HUES48 (cell line): Measurements from ENCODE around the gene PARD3.

Source experiments
- H3K27ac ChIP-seq: one replicate; pipeline ENCODE4 v1.7.0; 2013; ENCODE audit warnings: low read depth, low read length, inconsistent platforms
- H3K27me3 ChIP-seq: 2 replicates; pipeline ENCODE4 v1.6.1; 2013; ENCODE audit warnings: mild to moderate bottlenecking, low read length; ENCODE audit not compliant: control insufficient read depth, insufficient read depth
- H3K36me3 ChIP-seq: 2 replicates; pipeline ENCODE4 v1.6.1; 2013; ENCODE audit warnings: low read length; ENCODE audit not compliant: control insufficient read depth, insufficient read depth
- H3K4me1 ChIP-seq: 2 replicates; pipeline ENCODE4 v1.6.1; 2013; ENCODE audit warnings: mild to moderate bottlenecking, low read length; ENCODE audit not compliant: control insufficient read depth, insufficient read depth
- H3K4me3 ChIP-seq: 2 replicates; pipeline ENCODE4 v1.5.1; 2013; ENCODE audit warnings: mild to moderate bottlenecking, low read depth, low read length
- H3K9ac ChIP-seq: 2 replicates; pipeline ENCODE4 v1.6.1; 2013; ENCODE audit warnings: mild to moderate bottlenecking, low read depth, low read length, moderate library complexity
- H3K9me3 ChIP-seq: 2 replicates; pipeline ENCODE4 v1.6.1; 2013; ENCODE audit warnings: low read length; ENCODE audit not compliant: control insufficient read depth, insufficient read depth

Gene PARD3

DNA sequence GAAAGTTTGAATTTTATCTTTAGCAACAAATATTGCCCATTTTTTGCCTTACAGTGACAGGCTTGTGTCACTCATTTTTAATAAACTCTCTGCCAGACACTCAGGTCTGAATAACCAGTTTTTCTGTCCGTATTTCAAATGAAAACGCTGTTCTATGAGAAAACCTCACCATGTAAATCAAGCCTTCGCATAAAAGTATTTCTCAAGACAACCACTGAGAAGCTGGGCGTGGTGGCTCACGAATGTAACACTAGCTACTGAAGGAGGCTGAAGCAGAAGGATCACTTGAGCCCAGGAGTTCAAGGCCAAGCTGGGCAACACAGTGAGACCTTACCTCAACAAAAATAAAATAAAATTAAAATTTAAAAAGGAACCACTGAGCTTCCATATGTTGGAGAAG is 339.3 kb downstream of the PARD3 start:
- Histone ChIP-seq H3K4me1 (0 out of 2 replicates have a peak, but pooled peaks cover 3% of the 10 kb centered on the region), H3K27me3 (no peaks in the 10 kb centered on the region), H3K36me3 (no peaks in the 10 kb centered on the region), H3K9ac (no peak overlapping the region), H3K27ac (no peak overlapping the region), H3K9me3 (no peaks in the 10 kb centered on the region), H3K4me3 (no peak overlapping the region)

DNA sequence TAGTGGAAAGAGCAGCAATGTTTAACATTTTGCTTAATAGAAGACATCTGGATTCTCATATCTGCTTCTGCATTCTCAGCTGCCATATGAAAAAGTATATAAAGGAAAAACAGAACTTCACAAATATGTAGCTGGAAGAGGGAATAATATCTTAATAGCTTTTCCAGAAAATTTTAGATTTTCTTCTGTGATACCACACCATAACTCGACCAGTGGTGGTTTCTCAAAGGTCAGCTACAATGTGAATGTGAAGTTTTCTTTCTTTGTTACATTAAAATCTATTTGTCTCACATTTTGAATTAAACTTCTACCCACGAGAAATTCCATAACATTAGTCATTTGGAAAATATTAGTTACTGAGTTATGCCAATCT is 339.8 kb downstream of the PARD3 start:
- Histone ChIP-seq H3K27ac (no peak overlapping the region), H3K36me3 (no peaks in the 10 kb centered on the region), H3K4me1 (0 out of 2 replicates have a peak, but pooled peaks cover 3% of the 10 kb centered on the region), H3K27me3 (no peaks in the 10 kb centered on the region), H3K9me3 (no peaks in the 10 kb centered on the region), H3K9ac (no peak overlapping the region), H3K4me3 (no peak overlapping the region)

DNA sequence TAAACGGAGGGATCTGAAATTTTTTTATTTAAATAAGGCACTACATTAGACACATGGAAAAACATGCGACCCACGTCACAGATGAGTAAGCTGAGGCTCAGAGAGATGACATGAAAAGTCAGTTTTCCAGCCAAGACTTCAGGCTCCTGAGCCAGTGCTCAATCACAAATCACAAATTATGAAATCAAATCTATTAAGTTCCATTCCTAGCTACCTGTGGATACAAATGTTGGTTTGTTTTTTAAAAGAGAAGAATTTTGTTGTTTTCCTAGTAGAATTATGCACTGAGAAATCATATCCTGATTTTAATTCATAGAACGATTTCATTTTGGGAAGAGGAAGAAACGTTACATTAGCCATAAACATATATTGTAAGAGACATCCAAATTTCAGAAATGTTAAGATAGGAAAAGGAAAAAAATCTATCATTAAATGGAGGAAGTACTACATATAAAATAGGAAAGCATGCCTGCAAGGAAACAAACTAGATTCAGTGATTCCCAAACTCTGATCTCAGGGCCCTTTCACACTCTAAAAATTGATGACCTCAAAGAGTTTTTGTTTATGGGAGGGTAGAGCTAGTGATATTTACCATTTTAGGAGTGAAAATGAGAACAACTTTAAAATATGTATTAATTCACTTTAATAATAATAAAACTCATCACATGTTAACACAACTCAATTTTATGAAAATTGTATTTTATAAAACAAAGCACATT is 340.4 kb downstream of the PARD3 start:
- no peaks in the 10 kb centered on the region for H3K4me1 ChIP-seq
- no peaks in the 10 kb centered on the region for H3K9me3 ChIP-seq
- H3K36me3 ChIP-seq = no peaks in the 10 kb centered on the region
- H3K27ac ChIP-seq = no peak overlapping the region
- no peak overlapping the region for H3K4me3 ChIP-seq
- H3K9ac ChIP-seq = no peak overlapping the region
- no peaks in the 10 kb centered on the region for H3K27me3 ChIP-seq

DNA sequence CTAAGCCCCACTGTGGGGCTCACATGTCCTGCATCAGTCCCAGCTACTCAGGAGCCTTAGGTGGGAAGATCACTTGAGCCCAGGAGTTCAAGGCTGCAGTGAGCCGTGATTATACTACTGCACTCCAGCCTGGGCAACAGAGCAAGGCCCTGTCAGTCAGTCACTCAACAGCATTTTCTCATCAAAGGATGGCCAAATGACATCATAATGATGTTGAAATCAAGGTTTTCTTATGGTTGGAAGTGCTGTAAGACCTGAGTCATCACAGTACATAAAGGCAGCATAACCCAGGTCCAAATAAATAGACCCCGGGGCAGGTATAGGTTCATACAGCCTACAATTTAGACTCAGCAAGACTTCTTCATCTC is 341.1 kb downstream of the PARD3 start:
- H3K4me3 ChIP-seq = no peak overlapping the region
- H3K27me3 ChIP-seq = no peaks in the 10 kb centered on the region
- no peaks in the 10 kb centered on the region for H3K36me3 ChIP-seq
- no peak overlapping the region for H3K27ac ChIP-seq
- H3K4me1 ChIP-seq = no peaks in the 10 kb centered on the region
- no peak overlapping the region for H3K9ac ChIP-seq
- no peaks in the 10 kb centered on the region for H3K9me3 ChIP-seq

DNA sequence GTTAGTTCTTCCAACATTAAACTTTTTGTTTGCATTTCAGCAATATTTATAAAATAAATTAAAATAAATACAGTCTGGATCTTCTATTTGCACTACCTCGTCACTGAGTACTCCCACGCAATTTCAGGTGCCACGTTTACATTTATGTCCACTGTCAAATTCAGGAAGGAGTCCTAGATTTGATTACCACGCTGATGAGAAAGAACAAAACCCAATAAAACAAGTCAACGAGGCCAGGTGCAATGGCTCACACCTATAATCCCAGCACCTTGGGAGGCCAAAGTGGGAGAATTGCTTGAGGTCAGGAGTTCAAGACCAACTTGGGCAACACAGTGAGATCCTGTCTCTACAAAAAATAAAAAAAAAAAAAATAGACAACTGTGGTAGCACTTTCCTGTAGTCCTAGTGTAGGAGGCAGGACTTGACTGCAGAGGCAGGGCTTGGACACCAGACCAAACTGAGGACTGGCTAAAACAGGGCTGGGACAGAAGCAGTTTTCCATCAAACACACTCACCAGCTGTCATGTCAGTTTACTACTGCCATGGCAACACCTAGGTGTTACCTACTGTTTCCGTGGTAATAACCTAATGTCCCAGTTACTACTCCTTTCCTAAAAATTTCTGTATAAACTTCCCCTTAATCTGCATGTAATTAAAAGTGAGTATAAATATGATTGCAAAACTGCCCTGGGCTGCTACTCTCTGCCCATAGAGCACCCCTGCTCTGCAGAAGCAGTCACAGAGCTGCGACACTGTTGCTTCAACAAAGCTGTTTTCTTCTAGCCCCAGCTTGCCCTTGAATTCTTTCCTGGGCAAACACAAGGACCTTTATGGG is 341.7 kb downstream of the PARD3 start:
- no peaks in the 10 kb centered on the region for H3K9me3 ChIP-seq
- H3K36me3 ChIP-seq = no peaks in the 10 kb centered on the region
- no peak overlapping the region for H3K4me3 ChIP-seq
- H3K9ac ChIP-seq = no peak overlapping the region
- no peak overlapping the region for H3K27ac ChIP-seq
- no peaks in the 10 kb centered on the region for H3K4me1 ChIP-seq
- H3K27me3 ChIP-seq = no peaks in the 10 kb centered on the region

DNA sequence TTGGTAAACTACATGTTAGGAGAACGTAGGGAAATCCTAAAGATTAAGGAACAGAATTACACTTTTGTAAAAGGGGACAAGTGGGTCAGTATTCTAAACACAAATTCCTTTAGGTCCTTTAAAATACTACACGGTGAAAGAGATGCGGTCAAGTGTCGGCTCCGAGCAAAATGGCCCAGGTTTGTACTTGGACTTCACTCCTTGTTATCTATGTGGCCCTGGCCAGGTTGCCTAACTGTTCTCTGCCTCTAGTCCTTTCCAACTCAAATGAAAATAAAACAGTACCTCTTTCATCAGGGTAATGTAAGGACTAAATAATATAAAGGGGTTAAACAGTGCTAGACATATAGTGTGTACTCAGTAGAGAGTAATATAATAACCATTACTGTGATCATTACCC is 344.8 kb downstream of the PARD3 start:
- no peak overlapping the region for H3K4me3 ChIP-seq
- H3K36me3 ChIP-seq = no peaks in the 10 kb centered on the region
- H3K27ac ChIP-seq = no peak overlapping the region
- H3K4me1 ChIP-seq = no peaks in the 10 kb centered on the region
- H3K9me3 ChIP-seq = no peaks in the 10 kb centered on the region
- no peak overlapping the region for H3K9ac ChIP-seq
- H3K27me3 ChIP-seq = no peaks in the 10 kb centered on the region

DNA sequence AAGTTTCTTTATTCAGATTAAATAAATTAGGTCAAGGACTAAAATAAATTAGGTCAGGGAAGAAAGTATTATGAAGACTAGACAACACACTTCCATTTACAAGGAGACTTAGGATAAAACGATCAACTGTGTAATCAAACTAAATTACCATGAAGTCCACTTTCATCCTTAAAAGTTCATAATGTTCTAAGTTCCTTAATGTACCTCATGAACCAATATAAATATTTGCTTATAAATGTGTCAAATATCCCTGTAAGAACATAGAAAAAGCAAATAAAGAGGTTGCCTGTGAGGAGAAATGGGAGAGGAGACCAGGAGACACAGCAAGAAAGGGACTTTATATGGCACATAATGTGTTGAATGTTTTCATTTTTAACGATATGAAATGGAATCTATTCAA is 345.6 kb downstream of the PARD3 start:
- Histone ChIP-seq H3K36me3 (no peaks in the 10 kb centered on the region), H3K27ac (no peak overlapping the region), H3K4me3 (no peak overlapping the region), H3K9ac (no peak overlapping the region), H3K4me1 (no peaks in the 10 kb centered on the region), H3K9me3 (no peaks in the 10 kb centered on the region), H3K27me3 (no peaks in the 10 kb centered on the region)

DNA sequence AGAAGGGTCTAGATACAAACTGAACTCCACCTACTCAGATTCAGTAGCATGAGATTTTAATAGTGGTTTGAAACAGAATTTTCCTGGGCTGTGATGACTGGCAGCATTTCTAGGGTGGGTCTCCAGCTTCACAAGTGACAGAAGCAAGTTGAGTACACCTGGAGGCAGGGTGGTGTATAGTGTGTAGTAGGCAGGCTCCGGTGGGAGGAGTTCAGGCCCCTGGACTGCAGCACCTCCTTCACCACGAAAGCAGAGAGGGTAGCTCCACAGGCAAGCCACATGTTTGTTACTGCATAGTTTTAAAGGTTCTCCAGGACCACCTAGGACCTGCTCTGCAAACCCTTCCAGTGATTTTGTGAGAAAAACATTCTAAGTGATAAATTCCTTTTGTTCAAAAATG is 347.2 kb downstream of the PARD3 start:
- H3K4me3 ChIP-seq = no peak overlapping the region
- H3K27me3 ChIP-seq = no peaks in the 10 kb centered on the region
- H3K4me1 ChIP-seq = no peaks in the 10 kb centered on the region
- H3K27ac ChIP-seq = no peak overlapping the region
- H3K36me3 ChIP-seq = no peaks in the 10 kb centered on the region
- no peak overlapping the region for H3K9ac ChIP-seq
- H3K9me3 ChIP-seq = no peaks in the 10 kb centered on the region

DNA sequence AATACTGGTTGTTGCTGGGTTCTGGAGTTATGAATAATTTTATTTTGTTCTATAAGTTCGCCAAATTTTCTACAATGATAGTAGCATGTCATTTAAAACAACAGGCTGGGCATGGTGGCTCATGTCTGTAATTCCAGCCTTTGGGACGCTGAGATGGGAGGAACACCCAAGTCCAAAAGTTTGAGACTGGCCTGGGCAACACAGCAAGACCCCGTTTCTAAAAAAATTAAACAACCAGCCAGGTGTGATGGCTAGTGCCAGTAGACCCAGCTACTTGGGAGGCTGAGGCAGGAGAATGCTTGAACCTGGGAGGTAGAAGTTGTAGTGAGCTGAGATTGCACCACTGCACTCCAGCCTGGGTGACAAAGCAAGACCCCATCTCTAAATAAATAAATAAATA is 347.7 kb downstream of the PARD3 start:
- Histone ChIP-seq H3K27me3 (no peaks in the 10 kb centered on the region), H3K4me1 (no peaks in the 10 kb centered on the region), H3K9me3 (no peaks in the 10 kb centered on the region), H3K36me3 (no peaks in the 10 kb centered on the region), H3K4me3 (no peak overlapping the region), H3K27ac (no peak overlapping the region), H3K9ac (no peak overlapping the region)

DNA sequence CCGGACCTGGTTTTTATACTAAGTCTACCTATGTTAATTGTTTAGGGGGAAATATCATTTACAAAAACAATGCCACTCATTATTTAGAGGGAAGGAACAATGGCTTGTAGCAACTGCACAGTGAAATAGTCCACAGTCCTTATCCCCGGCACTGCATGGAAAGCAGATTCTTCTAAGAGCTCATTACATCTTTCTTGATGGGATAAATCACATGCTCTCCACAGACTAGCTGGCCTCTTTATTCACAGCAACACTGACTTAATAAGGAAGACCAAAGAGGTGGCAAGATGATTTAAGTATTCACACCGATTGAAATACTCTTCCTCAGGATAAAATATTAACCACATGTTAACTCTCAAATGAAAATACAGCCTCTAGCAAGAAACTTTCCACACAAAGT is 349.4 kb downstream of the PARD3 start:
- H3K4me3 ChIP-seq = no peak overlapping the region
- no peaks in the 10 kb centered on the region for H3K9me3 ChIP-seq
- H3K4me1 ChIP-seq = no peaks in the 10 kb centered on the region
- H3K36me3 ChIP-seq = no peaks in the 10 kb centered on the region
- H3K27ac ChIP-seq = no peak overlapping the region
- H3K9ac ChIP-seq = no peak overlapping the region
- H3K27me3 ChIP-seq = no peaks in the 10 kb centered on the region

DNA sequence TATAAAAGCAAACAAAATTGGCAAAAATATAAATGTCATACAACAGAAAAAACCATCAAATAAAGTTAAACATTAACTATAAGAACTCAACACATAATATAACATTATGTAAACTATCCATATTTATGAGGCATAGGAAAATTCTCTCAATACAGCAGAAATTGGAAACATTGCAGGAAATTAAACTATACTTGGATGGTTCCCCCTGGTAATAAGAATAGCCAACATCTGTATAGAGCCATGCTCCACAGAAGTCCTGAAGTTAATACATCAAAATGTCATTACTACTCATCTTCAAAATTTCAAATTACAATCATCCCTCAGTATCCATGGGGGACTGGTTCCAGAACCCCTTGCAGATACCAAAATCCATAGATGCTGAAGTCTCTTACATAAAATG is 350.5 kb downstream of the PARD3 start:
- Histone ChIP-seq H3K9ac (no peak overlapping the region), H3K27me3 (no peaks in the 10 kb centered on the region), H3K4me3 (no peak overlapping the region), H3K27ac (no peak overlapping the region), H3K36me3 (no peaks in the 10 kb centered on the region), H3K9me3 (no peaks in the 10 kb centered on the region), H3K4me1 (no peaks in the 10 kb centered on the region)
